LNCaP clone FGC (cell line): ENCODE results near the gene IQGAP2.

ENCODE experiments used
- DNase-seq: peaks from one replicate; pipeline ENCODE4 v3.0.0-alpha.2; 2011; ENCODE audit warnings: low read depth
- H3K4me3 ChIP-seq: 2 replicates; pipeline ENCODE4 v1.5.1; 2011; ENCODE audit warnings: mild to moderate bottlenecking, low read depth, low read length, control low read depth
- CTCF ChIP-seq: IDR thresholded peaks from 2 replicates; pipeline ENCODE4 v1.5.1; 2012; ENCODE audit warnings: mild to moderate bottlenecking; ENCODE audit not compliant: control insufficient read depth, insufficient read depth; ENCODE audit errors: extremely low read depth

The IQGAP2 gene

GRCh38 chr5:76384705-76385104 lies 18.4 kb upstream of the IQGAP2 start:
- no peak for TF ChIP-seq CTCF
- no peak overlapping the region for H3K4me3 ChIP-seq
- no peak for DNase-seq

- no peak for DNase-seq
- TF ChIP-seq CTCF = no peak
- H3K4me3 ChIP-seq = no peak overlapping the region
These were observed 17.5 kb upstream of the IQGAP2 start for GRCh38 chr5:76385540-76385939.

- H3K4me3 ChIP-seq = no peak overlapping the region
- DNase-seq = peak; percentile 87
- no peak for TF ChIP-seq CTCF
These were observed 16.7 kb upstream of the IQGAP2 start for GRCh38 chr5:76386360-76386759.

- H3K4me3 ChIP-seq = peak overlapping the region; percentile 19; the same call in 1 of the 2 replicates
- no peak for TF ChIP-seq CTCF
- peak; percentile 98 for DNase-seq
These were observed 14.8 kb upstream of the IQGAP2 start for GRCh38 chr5:76388236-76388635.

GRCh38 chr5:76388791-76389512 lies 14.1 kb upstream of the IQGAP2 start:
- no peak for DNase-seq
- no peak for TF ChIP-seq CTCF
- H3K4me3 ChIP-seq = peak overlapping the region; percentile 19

GRCh38 chr5:76389513-76390154 lies 13.5 kb upstream of the IQGAP2 start:
- no peak overlapping the region for H3K4me3 ChIP-seq
- DNase-seq = no peak
- no peak for TF ChIP-seq CTCF
